NCI-H748 (cell line): ENCODE measurements around the gene CNNM1.
A peak's percentile ranks its signal among the peaks of the same experiment; 100 is the strongest.

Source experiments
- DNase-seq: peaks from one replicate; lab custom pipeline; 2025; ENCODE audit not compliant: unreplicated experiment; lab: John Stamatoyannopoulos, UW

The CNNM1 gene

DNA sequence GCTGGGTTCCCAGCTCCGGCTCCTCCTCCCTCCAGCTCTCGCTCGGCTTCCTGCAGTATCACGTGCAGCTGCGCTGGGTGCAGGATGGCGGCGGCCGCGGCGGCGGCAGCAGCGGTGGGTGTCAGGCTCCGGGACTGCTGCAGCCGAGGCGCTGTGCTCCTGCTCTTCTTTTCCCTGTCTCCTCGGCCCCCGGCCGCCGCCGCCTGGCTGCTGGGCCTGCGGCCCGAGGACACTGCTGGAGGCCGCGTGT, at the start of gene CNNM1:
Gene CNNM1, plus strand, starts transcription at position 53 of the 250 bp plus-strand sequence. Its CDS starts 32 bp downstream, at position 85.
- peak; percentile 64 for DNase-seq

DNA sequence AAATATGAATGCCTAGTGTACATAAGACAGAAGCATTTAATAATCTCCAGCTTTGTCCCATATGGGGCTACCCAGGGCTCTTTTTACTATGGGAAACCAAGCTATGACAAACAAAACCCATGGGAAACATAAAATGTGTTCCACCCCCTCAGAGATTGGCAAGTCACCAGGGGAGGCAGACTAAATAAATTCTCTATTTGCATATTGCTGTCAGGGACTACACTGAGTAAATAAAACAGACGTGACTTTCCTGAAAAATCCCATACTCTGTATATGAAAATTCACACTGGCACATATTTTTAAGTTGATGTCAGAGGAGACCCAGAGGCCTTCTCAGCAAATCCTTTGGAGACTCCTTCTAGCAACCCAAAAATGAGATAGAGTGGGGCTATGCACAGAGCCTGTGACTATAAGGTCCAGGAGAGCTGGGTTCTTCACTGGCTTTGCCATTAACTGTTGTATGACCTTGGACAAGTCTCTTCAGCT, 49.5 kb upstream of the CNNM1 start:
- peak; percentile 46 for DNase-seq

DNA sequence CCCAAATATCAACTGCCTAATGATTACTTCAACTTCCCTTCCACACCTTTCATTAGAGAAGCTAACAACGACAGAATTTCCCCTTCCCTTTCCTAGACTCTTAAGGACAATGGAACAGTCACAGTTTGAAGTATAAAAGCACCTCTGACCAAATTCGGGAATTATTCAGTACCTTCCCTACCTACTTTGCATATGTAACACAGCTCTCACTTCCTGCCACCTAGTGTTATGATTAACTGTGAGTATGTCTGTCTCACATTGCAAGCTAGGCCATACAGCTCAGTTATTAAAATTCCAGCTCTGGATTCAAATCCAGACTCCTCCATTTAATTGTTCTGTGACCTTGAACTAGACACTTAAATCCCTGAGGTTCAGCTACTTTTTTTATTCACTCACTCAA, 48.7 kb upstream of the CNNM1 start:
- no peak for DNase-seq

DNA sequence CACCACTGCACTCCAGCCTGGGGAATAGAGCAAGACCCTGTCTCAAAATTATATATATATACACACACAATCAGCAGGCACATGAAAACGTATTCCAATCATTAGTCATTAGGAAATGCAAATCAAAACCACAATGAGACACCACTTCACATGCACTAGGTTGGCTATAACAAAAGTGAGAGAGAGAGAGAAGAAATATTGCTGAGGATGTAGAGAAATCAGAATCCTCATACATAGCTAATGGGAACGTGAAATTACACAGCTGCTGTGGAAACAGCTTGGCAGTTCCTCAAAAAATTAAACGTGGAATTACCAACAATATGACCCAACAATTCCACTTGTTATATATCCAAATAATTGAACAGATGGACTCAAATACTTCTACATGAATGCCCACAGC, 43.3 kb upstream of the CNNM1 start:
- DNase-seq = no peak

DNA sequence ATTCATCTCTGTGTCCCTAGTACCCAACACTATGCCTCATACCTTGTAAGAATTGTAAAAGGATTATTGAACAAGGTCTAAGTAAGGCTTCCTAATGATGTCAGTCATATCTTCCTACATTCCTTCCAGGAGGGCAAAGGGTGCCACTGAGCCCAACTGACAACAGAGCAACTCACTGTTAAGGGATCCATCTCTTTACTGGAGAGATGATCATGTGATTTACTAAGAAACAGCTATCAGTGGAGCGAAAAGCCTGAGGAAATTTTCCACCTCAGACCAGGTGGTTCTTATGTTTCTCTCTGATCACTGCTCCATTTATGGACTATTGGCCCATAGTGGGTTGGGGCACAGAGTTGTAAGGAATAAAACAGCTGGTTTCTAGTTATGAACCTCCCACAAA, 38.9 kb upstream of the CNNM1 start:
- DNase-seq = no peak

GRCh38 chr10:99292159-99292558, 37.0 kb upstream of the CNNM1 start:
- no peak for DNase-seq

GRCh38 chr10:99296605-99297004, 32.6 kb upstream of the CNNM1 start:
- no peak for DNase-seq

DNA sequence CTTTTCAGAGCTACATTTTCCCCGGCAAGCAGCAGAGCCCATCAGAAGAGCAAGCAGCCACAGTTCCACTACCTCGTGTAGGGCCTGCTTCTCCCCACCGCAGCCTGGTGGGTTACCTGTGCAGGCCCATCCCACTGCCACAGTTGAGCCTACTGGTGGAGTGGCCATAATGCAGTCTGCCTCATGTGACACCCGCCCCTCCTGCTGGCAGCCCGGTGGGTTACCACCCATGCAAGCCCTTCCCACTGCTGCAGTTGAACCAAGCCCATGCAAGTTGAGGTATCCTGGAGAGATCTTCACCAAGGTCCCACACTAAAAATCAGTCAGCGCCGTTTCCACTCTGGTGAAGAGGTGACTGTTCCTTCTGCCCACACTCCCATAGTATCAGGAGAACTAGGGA, 32.1 kb upstream of the CNNM1 start:
- no peak for DNase-seq

GRCh38 chr10:99303899-99304861, 25.0 kb upstream of the CNNM1 start:
- DNase-seq = no peak

DNA sequence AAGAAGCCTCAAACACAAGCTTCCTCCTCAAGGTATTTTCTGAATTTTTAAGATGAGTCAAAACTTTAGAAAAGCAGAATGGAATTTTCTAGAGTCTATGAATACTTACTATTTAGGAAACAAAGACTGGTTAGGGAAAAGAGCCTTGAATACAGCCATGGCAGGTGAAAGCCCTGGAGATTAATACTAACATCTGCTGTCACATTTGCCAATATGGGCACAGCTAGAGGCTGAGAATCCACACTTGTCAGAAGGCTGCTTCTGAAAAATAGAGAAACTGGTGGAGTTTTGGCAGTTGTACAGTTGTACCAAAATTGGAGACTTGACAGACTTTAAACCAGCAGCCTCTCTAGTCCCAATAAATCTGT, 24.3 kb upstream of the CNNM1 start:
- DNase-seq = no peak

DNA sequence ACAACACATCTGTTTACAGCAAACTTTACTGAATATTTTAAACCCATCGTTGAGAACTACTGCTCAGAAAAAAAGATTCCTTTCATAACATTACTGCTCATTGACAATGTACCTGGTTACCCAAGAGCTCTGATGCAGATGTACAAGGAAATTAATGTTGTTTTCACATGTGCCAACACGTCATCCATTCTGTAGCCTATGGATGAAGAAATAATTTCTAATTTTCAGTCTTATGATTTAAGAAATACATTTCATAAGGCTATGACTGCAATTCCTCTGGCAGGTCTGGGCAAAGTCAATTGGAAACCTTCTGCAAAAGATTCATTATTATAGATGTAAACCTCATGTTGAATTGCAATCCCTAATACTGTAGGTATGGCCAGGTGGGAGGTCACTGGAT, 16.7 kb upstream of the CNNM1 start:
- no peak for DNase-seq

DNA sequence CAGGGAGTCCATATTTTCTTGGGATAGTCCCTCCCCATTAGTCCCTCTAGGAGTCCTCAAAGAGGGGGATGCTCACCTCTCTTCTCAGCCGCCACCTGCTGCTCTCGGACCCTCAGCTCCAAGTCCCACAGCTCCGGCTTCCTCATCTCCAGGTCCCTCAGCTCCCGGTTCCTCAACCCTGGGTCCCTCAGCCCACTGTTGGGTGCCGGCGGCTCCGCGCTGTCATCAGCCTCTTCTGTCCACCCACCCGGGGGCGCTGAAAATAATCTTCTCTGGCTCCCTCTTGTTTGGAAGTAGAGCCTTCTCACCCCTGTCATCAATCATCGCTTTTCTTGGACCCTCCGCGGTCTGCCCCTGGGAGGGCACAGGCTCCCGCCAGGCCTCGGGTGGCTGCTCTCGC, 13.3 kb upstream of the CNNM1 start:
- DNase-seq = no peak

- DNase-seq = no peak
These were observed 12.8 kb upstream of the CNNM1 start for GRCh38 chr10:99316374-99316773.

DNA sequence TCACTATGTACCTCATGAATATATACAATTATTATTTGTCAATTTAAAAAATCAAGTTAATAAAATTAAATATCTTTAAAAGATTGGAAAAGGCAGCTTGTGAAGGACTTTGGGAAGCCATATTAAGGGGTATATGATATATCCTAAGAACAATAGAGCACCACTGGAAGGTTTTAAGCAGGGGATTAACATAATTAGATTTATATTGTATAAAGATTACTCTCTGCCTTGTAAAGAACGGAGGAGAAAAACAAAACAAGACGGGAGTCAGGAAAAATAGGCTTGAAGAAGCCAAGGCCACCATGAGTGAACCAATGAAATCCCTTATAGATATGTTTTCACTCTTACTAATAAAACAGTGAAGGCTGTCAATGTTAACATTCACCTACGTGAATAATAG, 11.1 kb upstream of the CNNM1 start:
- DNase-seq = no peak

- DNase-seq = no peak
These were observed 10.7 kb upstream of the CNNM1 start for GRCh38 chr10:99318475-99318874.

GRCh38 chr10:99325281-99325680, 3.9 kb upstream of the CNNM1 start:
- no peak for DNase-seq

- no peak for DNase-seq
These were observed 2.3 kb upstream of the CNNM1 start for GRCh38 chr10:99326871-99327270.

GRCh38 chr10:99328579-99329303, 415 bp upstream of the CNNM1 start:
- DNase-seq = no peak

DNA sequence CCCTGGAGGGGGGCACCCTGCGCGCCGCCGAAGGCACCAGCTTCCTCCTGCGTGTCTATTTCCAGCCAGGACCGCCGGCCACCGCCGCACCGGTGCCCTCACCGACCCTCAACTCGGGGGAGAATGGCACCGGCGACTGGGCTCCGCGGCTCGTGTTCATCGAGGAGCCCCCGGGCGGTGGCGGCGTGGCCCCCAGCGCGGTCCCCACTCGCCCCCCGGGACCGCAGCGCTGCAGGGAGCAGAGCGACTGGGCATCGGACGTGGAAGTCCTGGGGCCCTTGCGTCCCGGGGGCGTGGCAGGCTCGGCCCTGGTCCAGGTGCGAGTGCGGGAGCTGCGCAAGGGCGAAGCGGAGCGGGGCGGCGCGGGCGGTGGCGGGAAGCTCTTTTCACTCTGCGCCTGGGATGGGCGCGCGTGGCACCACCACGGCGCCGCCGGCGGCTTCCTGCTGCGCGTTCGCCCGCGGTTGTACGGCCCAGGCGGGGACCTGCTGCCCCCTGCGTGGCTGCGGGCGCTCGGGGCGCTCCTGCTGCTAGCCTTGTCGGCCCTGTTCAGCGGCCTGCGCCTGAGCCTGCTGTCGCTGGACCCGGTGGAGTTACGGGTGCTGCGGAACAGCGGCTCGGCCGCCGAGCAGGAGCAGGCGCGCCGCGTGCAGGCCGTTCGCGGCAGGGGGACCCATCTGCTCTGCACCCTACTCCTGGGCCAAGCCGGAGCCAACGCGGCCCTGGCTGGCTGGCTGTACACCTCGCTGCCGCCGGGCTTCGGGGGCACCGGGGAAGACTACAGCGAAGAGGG, 594 bp downstream of the CNNM1 start:
- DNase-seq = peak; percentile 56

- peak; percentile 43 for DNase-seq
These were observed 1.3 kb downstream of the CNNM1 start for GRCh38 chr10:99330347-99330924.

DNA sequence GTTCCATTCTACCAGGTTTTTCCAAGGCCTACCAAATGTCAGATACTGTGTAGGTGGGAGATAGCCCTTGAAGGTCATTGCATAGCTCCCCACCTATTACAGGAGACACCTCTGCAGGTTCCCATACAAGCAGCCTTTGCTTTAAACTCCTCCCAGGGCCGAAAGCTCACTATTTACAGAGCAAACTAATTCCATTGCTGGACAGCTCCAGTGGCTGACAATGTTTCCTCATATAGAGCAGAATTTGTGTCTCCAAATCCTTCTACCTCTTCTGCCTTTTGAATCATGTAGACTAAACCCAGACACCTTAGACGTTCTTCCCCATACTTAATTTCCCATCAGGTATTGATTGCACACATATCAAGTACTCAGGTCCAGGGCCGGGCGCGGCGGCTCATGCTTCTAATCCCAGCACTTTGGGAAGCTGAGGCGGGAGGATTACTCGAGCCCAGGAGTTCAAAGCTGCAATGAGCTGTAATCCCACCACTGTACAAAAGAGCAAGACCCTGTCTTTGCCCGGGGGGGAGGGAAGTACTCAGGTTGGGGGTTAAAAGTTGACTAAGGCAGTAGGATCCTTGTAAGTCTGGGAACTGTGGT, 2.1 kb downstream of the CNNM1 start:
- no peak for DNase-seq
